DMS53 treated with DMSO at 0.1 percent for 48 hours (cell line): ENCODE results near the gene STIM2.
"Not testable (repeated sequence)": the region's sequence is repeated elsewhere in the genome, so short reads cannot be mapped to it uniquely, and the experiment has no call there.

ENCODE experiments used
- DNase-seq: peaks from one replicate; lab custom pipeline; 2025; ENCODE audit not compliant: unreplicated experiment; lab: John Stamatoyannopoulos, UW

The STIM2 gene

GRCh38 chr4:26947318-26947717, 86.7 kb downstream of the STIM2 start:
- DNase-seq, result no peak

GRCh38 chr4:26950446-26950845, 89.8 kb downstream of the STIM2 start:
- DNase-seq, result no peak

GRCh38 chr4:26952891-26953290, 92.2 kb downstream of the STIM2 start:
- DNase-seq, result no peak

- no peak for DNase-seq
Observed at GRCh38 chr4:26953366-26953765, 92.7 kb downstream of the STIM2 start.

GRCh38 chr4:26953770-26954423, 93.3 kb downstream of the STIM2 start:
- no peak for DNase-seq

GRCh38 chr4:26955241-26955640, 94.6 kb downstream of the STIM2 start:
- DNase-seq, result no peak

- DNase-seq, result no peak
Observed at GRCh38 chr4:26958925-26959653, 98.4 kb downstream of the STIM2 start.

GRCh38 chr4:26959654-26960047, 99.0 kb downstream of the STIM2 start:
- no peak for DNase-seq

- no peak for DNase-seq
Observed at GRCh38 chr4:26962720-26963119, 102.1 kb downstream of the STIM2 start.

- DNase-seq, result no peak
Observed at GRCh38 chr4:26964512-26964911, 103.9 kb downstream of the STIM2 start.

- no peak for DNase-seq
Observed at GRCh38 chr4:26964994-26965393, 104.4 kb downstream of the STIM2 start.

GRCh38 chr4:26975464-26976181, 115.0 kb downstream of the STIM2 start:
- DNase-seq, result not testable (repeated sequence)

- no peak for DNase-seq
Observed at GRCh38 chr4:26978387-26979053, 117.9 kb downstream of the STIM2 start.

- no peak for DNase-seq
Observed at GRCh38 chr4:26984896-26985295, 124.3 kb downstream of the STIM2 start.

GRCh38 chr4:26985873-26986272, 125.2 kb downstream of the STIM2 start:
- no peak for DNase-seq

- no peak for DNase-seq
Observed at GRCh38 chr4:26987191-26987590, 126.5 kb downstream of the STIM2 start.

GRCh38 chr4:26991057-26991456, 130.4 kb downstream of the STIM2 start:
- DNase-seq, result no peak

GRCh38 chr4:26992657-26993361, 132.2 kb downstream of the STIM2 start:
- no peak for DNase-seq

- no peak for DNase-seq
Observed at GRCh38 chr4:26993539-26993938, 132.9 kb downstream of the STIM2 start.

GRCh38 chr4:26993967-26994366, 133.3 kb downstream of the STIM2 start:
- DNase-seq, result no peak

- DNase-seq, result no peak
Observed at GRCh38 chr4:26995316-26995715, 134.7 kb downstream of the STIM2 start.
